PC-3 (cell line): ENCODE results near the gene DCTN5. TPM values are rescaled to one million over a fixed set of nuclear protein-coding genes. Genes with fewer than 3 reads are reported as not detected.
A peak's percentile ranks its signal among the peaks of the same experiment; 100 is the strongest.

ENCODE experiments used
- ATAC-seq: fragments of 200-7000 bp; cut with Tn5 transposase; 2 replicates; pipeline ENCODE4 v1.9.1; 2020; ENCODE audit warnings: mild to moderate bottlenecking, moderate library complexity
- BruUV-seq: library from RNA; stranded (reverse); fragments of 400-500 nt; replicated peaks from 2 replicates; lab custom pipeline; 2021; lab: Mats Ljungman, UMichigan
- CTCF ChIA-PET: fragments of 300-600 bp; sonication (Branson Sonifier 250); formaldehyde crosslinking; loops from one replicate; lab custom pipeline; 2022; ENCODE audit warnings: antibody characterized with exemption; lab: Charles Lee
- POLR2A ChIA-PET: fragments of 300-600 bp; sonication (Branson Sonifier 250); formaldehyde crosslinking; loops from one replicate; lab custom pipeline; 2022; ENCODE audit warnings: antibody characterized with exemption; ENCODE audit not compliant: unreplicated experiment; lab: Charles Lee
- DNase-seq: peaks from one replicate; pipeline ENCODE4 v3.0.0-alpha.2; 2015
- H2AFZ ChIP-seq: fragments of 300-600 bp; sonication (generic); 2 replicates; pipeline ENCODE4 v1.6.0; 2016; ENCODE audit warnings: antibody characterized with exemption, low read length
- H3F3A ChIP-seq: fragments of 300-600 bp; sonication (generic); one replicate; pipeline ENCODE4 v1.6.0; 2017; ENCODE audit warnings: antibody characterized with exemption, low read length, control low read depth, mild to moderate bottlenecking; ENCODE audit not compliant: unreplicated experiment
- H3K27ac ChIP-seq: fragments of 300-600 bp; sonication (generic); 2 replicates; pipeline ENCODE4 v1.5.1; 2016; ENCODE audit warnings: mild to moderate bottlenecking, low read length
- H3K27me3 ChIP-seq: fragments of 300-600 bp; sonication (generic); 2 replicates; pipeline ENCODE4 v1.6.1; 2016; ENCODE audit warnings: low read length, mixed read lengths
- H3K36me3 ChIP-seq: fragments of 300-600 bp; sonication (generic); 2 replicates; pipeline ENCODE4 v1.6.1; 2016; ENCODE audit warnings: low read depth, mixed run types, low read length, mixed read lengths
- H3K4me1 ChIP-seq: fragments of 300-600 bp; sonication (generic); 2 replicates; pipeline ENCODE4 v1.5.1; 2016; ENCODE audit warnings: low read length; ENCODE audit not compliant: insufficient read depth
- H3K4me2 ChIP-seq: fragments of 300-600 bp; sonication (generic); 2 replicates; pipeline ENCODE4 v1.6.0; 2016; ENCODE audit warnings: low read length
- H3K4me3 ChIP-seq: fragments of 300-600 bp; sonication (generic); 2 replicates; pipeline ENCODE4 v1.5.1; 2016; ENCODE audit warnings: mild to moderate bottlenecking, low read length, mixed read lengths
- H3K79me2 ChIP-seq: fragments of 300-600 bp; sonication (generic); 2 replicates; pipeline ENCODE4 v1.6.1; 2017; ENCODE audit warnings: low read length, mixed read lengths
- H3K9ac ChIP-seq: fragments of 300-600 bp; sonication (generic); 2 replicates; pipeline ENCODE4 v1.6.0; 2016; ENCODE audit warnings: mild to moderate bottlenecking, low read length
- H3K9me2 ChIP-seq: fragments of 300-600 bp; sonication (generic); replicated peaks from 2 replicates; pipeline ENCODE4 v1.6.1; 2016; ENCODE audit warnings: mixed run types, low read length, mixed read lengths
- H3K9me3 ChIP-seq: fragments of 300-600 bp; sonication (generic); 2 replicates; pipeline ENCODE4 v1.6.1; 2016; ENCODE audit warnings: low read length, mixed read lengths
- H4K20me1 ChIP-seq: fragments of 300-600 bp; sonication (generic); 2 replicates; pipeline ENCODE4 v1.6.1; 2016; ENCODE audit warnings: low read length, mixed read lengths
- EZH2 ChIP-seq: fragments of 300-600 bp; sonication (generic); IDR thresholded peaks from one replicate; pipeline ENCODE4 v1.6.1; 2017; ENCODE audit warnings: antibody characterized with exemption, mild to moderate bottlenecking, low read length; ENCODE audit not compliant: unreplicated experiment
- EZH2phosphoT487 ChIP-seq: fragments of 300-600 bp; sonication (generic); IDR thresholded peaks from 2 replicates; pipeline ENCODE4 v1.6.1; 2018; ENCODE audit warnings: mild to moderate bottlenecking, antibody characterized with exemption, low read length, borderline replicate concordance
- intact Hi-C: fragments of 100-400 bp; cut with micrococcal nuclease; formaldehyde crosslinking; loops from 2 replicates; pipeline ENCODE4 v1.9.0; 2023
- total RNA-seq: library from RNA; depleted of rRNA; stranded (reverse); fragments of >200 nt; gene quantifications from 2 replicates; pipeline ENCODE4 v1.2.3, GENCODE V29; 2014
- TF ChIP-seq, protein P1 (sequence below): fragments of 300-600 bp; sonication (generic); conservative IDR thresholded peaks from 2 replicates; pipeline ENCODE4 v1.5.1; 2017; ENCODE audit warnings: antibody characterized with exemption, low read depth, mild to moderate bottlenecking, low read length

Gene DCTN5
- total RNA-seq, 1 experiment from 2014 or later: 29.1 TPM

- Histone ChIP-seq H3K4me3 (no peak overlapping the region), H3K4me1 (peaks cover 3% of the 10 kb centered on the region; the same call in 1 of the 2 replicates), H4K20me1 (0 out of 2 replicates have a peak, but pooled peaks cover 11% of the 10 kb centered on the region), H3K9ac (no peak overlapping the region), H3K27ac (no peak overlapping the region), H3F3A (no peaks in the 10 kb centered on the region), H3K27me3 (no peaks in the 10 kb centered on the region), H3K4me2 (no peak overlapping the region), H3K79me2 (peaks cover 38% of the 10 kb centered on the region), H3K9me3 (no peaks in the 10 kb centered on the region), H3K9me2 (no peaks in the 10 kb centered on the region), H2AFZ (no peak overlapping the region), H3K36me3 (no peaks in the 10 kb centered on the region; the same call in none of the 2 replicates)
- TF ChIP-seq, protein P1, sequence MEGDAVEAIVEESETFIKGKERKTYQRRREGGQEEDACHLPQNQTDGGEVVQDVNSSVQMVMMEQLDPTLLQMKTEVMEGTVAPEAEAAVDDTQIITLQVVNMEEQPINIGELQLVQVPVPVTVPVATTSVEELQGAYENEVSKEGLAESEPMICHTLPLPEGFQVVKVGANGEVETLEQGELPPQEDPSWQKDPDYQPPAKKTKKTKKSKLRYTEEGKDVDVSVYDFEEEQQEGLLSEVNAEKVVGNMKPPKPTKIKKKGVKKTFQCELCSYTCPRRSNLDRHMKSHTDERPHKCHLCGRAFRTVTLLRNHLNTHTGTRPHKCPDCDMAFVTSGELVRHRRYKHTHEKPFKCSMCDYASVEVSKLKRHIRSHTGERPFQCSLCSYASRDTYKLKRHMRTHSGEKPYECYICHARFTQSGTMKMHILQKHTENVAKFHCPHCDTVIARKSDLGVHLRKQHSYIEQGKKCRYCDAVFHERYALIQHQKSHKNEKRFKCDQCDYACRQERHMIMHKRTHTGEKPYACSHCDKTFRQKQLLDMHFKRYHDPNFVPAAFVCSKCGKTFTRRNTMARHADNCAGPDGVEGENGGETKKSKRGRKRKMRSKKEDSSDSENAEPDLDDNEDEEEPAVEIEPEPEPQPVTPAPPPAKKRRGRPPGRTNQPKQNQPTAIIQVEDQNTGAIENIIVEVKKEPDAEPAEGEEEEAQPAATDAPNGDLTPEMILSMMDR: peak; percentile 35; the same call in 1 of the 2 replicates
- TF ChIP-seq EZH2phosphoT487: no peak
- no peak; the same call in 1 of the 2 replicates for ATAC-seq
- POLR2A ChIA-PET: no interaction called here
- CTCF ChIA-PET: no interaction called here
- DNase-seq: peak; percentile 20
- intact Hi-C loops: no loop called here
- no TSS peak for BruUV-seq
Measured at GRCh38 chr16:23597003-23597756, 44.1 kb upstream of the DCTN5 start.

DNA sequence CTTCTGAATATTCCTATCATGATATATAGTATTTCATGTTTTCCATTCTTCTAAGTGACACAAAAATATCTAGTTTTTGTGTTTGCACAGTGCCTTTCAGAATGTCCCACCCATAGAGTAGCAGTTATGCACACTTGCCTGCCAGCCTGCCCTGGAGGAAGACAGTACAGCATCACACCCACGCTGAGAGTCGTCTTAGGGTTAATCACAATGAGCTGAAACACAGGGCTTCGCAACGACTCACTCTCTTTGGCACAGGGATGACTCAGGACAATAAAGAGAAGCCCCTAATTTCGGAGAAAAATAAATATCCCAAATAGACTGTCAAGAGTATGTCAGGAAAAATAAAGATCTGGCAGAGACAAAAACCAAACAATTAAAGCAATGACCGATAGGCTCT is 33.5 kb upstream of the DCTN5 start:
- no peaks in the 10 kb centered on the region for H3K79me2 ChIP-seq
- H3K4me1 ChIP-seq: peaks cover 14% of the 10 kb centered on the region
- TF ChIP-seq EZH2 (no peak), EZH2phosphoT487 (no peak)
- TF ChIP-seq, protein P1: no peak
- H3K9me2 ChIP-seq: no peaks in the 10 kb centered on the region
- H3F3A ChIP-seq: no peaks in the 10 kb centered on the region
- no peaks in the 10 kb centered on the region for H3K27me3 ChIP-seq
- peak; percentile 54 for ATAC-seq
- 0 out of 2 replicates have a peak overlapping the region, but pooled peaks have one; percentile 2 for H3K9ac ChIP-seq
- H2AFZ ChIP-seq: peak overlapping the region; percentile 5; the same call in 1 of the 2 replicates
- ChIA-PET CTCF (no interaction called here), POLR2A (no interaction called here)
- intact Hi-C loops: no loop called here
- no peaks in the 10 kb centered on the region; the same call in 1 of the 2 replicates for H3K36me3 ChIP-seq
- H4K20me1 ChIP-seq: no peaks in the 10 kb centered on the region
- H3K27ac ChIP-seq: peak overlapping the region; percentile 74
- no peak overlapping the region for H3K4me3 ChIP-seq
- peak; percentile 20 for DNase-seq
- H3K4me2 ChIP-seq: peak overlapping the region; percentile 19; the same call in 1 of the 2 replicates
- no peaks in the 10 kb centered on the region for H3K9me3 ChIP-seq
- BruUV-seq: no TSS peak

DNA sequence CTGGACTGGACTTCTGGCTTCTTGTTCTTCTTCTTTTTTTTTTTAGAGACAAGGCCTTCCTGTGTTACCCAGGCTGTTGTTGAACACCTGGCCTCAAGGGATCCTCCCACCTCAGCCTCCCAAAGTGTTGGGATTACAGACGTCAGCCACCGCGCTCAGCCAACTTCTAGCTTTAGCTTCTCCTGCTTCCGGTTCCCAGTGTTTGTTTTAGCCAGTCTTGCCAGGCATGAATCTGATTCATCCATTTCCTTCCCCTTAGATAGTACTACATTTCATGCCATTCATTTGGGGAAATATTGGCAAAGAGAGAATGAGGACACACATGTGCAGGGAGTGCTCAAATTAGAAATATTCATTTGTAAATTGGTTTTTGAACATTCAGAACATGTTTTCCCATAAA is 33.1 kb upstream of the DCTN5 start:
- TF ChIP-seq EZH2 (no peak), EZH2phosphoT487 (no peak)
- TF ChIP-seq, protein P1: no peak
- no peaks in the 10 kb centered on the region for H4K20me1 ChIP-seq
- H3K9me3 ChIP-seq: no peaks in the 10 kb centered on the region
- H3F3A ChIP-seq: no peaks in the 10 kb centered on the region
- ChIA-PET POLR2A (no interaction called here), CTCF (no interaction called here)
- peaks cover 14% of the 10 kb centered on the region for H3K4me1 ChIP-seq
- 0 out of 2 replicates have a peak overlapping the region, but pooled peaks have one; percentile 5 for H2AFZ ChIP-seq
- intact Hi-C loops: no loop called here
- no peaks in the 10 kb centered on the region for H3K79me2 ChIP-seq
- H3K4me3 ChIP-seq: no peak overlapping the region
- peak overlapping the region; percentile 74 for H3K27ac ChIP-seq
- H3K36me3 ChIP-seq: no peaks in the 10 kb centered on the region; the same call in 1 of the 2 replicates
- no peaks in the 10 kb centered on the region for H3K9me2 ChIP-seq
- no peaks in the 10 kb centered on the region for H3K27me3 ChIP-seq
- BruUV-seq: no TSS peak
- H3K4me2 ChIP-seq: peak overlapping the region; percentile 19
- 0 out of 2 replicates have a peak overlapping the region, but pooled peaks have one; percentile 2 for H3K9ac ChIP-seq
- DNase-seq: peak; percentile 76
- ATAC-seq: peak; percentile 93
